Endothelial cell of umbilical vein (primary cell): Measurements from ENCODE around the gene MST1. TPM values are rescaled to one million over a fixed set of nuclear protein-coding genes. Genes with fewer than 3 reads are reported as not detected.

ENCODE experiments used
- BruUV-seq: library from RNA; stranded (reverse); fragments of 400-500 nt; replicated peaks from 2 replicates; lab custom pipeline; 2021; lab: Mats Ljungman, UMichigan
- CTCF ChIA-PET: fragments of 300-600, 350-600 bp; sonication (Branson Sonifier 250); formaldehyde crosslinking; loops from one replicate; lab custom pipeline; 2021; ENCODE audit warnings: antibody characterized with exemption, inconsistent platforms; lab: Charles Lee
- POLR2A ChIA-PET: fragments of 300-600, 350-600 bp; sonication (Branson Sonifier 250); formaldehyde crosslinking; loops from one replicate; lab custom pipeline; 2021; ENCODE audit warnings: antibody characterized with exemption, inconsistent platforms; lab: Charles Lee
- DNase-seq: peaks from one replicate; pipeline ENCODE4 v3.0.0-alpha.2; 2011; ENCODE audit warnings: low read depth, low spot score
- FAIRE-seq: peaks from 2 replicates; lab custom pipeline; 2011; peaks lifted over from hg19 to GRCh38; lab: Jason Lieb, UNC
- H2AFZ ChIP-seq: 2 replicates; pipeline ENCODE4 v1.6.0; 2012; ENCODE audit warnings: low read depth, low read length, control low read depth, inconsistent platforms
- H3K27ac ChIP-seq: 2 replicates; pipeline ENCODE4 v1.5.1; 2011; ENCODE audit warnings: low read depth, mild to moderate bottlenecking, control low read depth, low read length, moderate library complexity; ENCODE audit not compliant: insufficient read depth
- H3K27me3 ChIP-seq, 2 experiments: 2 replicates each; pipeline versions ENCODE4 v1.6.0 to v1.6.1; 2011; ENCODE audit warnings: low read length in 2 of 2, mixed read lengths in 1 of 2; ENCODE audit not compliant: control insufficient read depth in 2 of 2, insufficient read depth in 2 of 2
- H3K36me3 ChIP-seq, 2 experiments: 2 replicates in 1 of 2; 3 replicates in 1 of 2; pipeline ENCODE4 v1.5.1; 2011; ENCODE audit warnings: low read length in 2 of 2, mild to moderate bottlenecking in 1 of 2, moderate library complexity in 1 of 2; ENCODE audit not compliant: control insufficient read depth in 2 of 2, insufficient read depth in 2 of 2; ENCODE audit errors: extremely low read depth in 1 of 2
- H3K4me1 ChIP-seq: 3 replicates; pipeline ENCODE4 v1.5.1; 2011; ENCODE audit warnings: mild to moderate bottlenecking, low read length; ENCODE audit not compliant: control insufficient read depth, insufficient read depth; ENCODE audit errors: extremely low read depth
- H3K4me2 ChIP-seq: 2 replicates; pipeline ENCODE4 v1.6.1; 2011; ENCODE audit warnings: low read length, control low read depth, mixed read lengths; ENCODE audit not compliant: insufficient read depth
- H3K4me3 ChIP-seq, 3 experiments: fragments of 200-600 bp in 1 of 3; sonication (generic), shearing (Covaris generic) in 1 of 3; replicated peaks in 1 of 3; 2 replicates each; pipeline ENCODE4 v1.5.1; 2011 to 2016; ENCODE audit warnings: control low read depth in 3 of 3, low read length in 3 of 3, mild to moderate bottlenecking in 2 of 3, inconsistent platforms in 1 of 3, low read depth in 1 of 3, moderate library complexity in 1 of 3; ENCODE audit not compliant: insufficient read depth in 1 of 3
- H3K79me2 ChIP-seq: 2 replicates; pipeline ENCODE4 v1.6.0; 2012; ENCODE audit warnings: low read length, inconsistent platforms; ENCODE audit not compliant: control insufficient read depth, insufficient read depth
- H3K9ac ChIP-seq: replicated peaks from 2 replicates; pipeline ENCODE3; 2011; ENCODE audit warnings: low read length, control low read depth; ENCODE audit not compliant: insufficient read depth; ENCODE audit errors: extremely low read depth
- H3K9me1 ChIP-seq: replicated peaks from 3 replicates; pipeline ENCODE4 v1.6.0; 2011; ENCODE audit warnings: mild to moderate bottlenecking, low read length; ENCODE audit not compliant: control insufficient read depth, insufficient read depth; ENCODE audit errors: extremely low read depth
- H3K9me3 ChIP-seq: replicated peaks from 2 replicates; pipeline ENCODE4 v1.5.1; 2012; ENCODE audit warnings: low read length, inconsistent platforms; ENCODE audit not compliant: control insufficient read depth, insufficient read depth
- H4K20me1 ChIP-seq: replicated peaks from 2 replicates; pipeline ENCODE3; 2011; ENCODE audit warnings: mild to moderate bottlenecking, low read length; ENCODE audit not compliant: control insufficient read depth, insufficient read depth; ENCODE audit errors: extremely low read depth
- CTCF ChIP-seq, 2 donors: IDR thresholded peaks; 1 replicate in 1 of 2; 2 replicates in 1 of 2; pipeline ENCODE4 v1.5.1; 2011; ENCODE audit warnings: low read length in 2 of 2, mild to moderate bottlenecking in 2 of 2, moderate library complexity in 2 of 2, control low read depth in 1 of 2, inconsistent platforms in 1 of 2, low read depth in 1 of 2; ENCODE audit not compliant: insufficient read depth in 1 of 2; ENCODE audit errors: extremely low read depth in 1 of 2
- EZH2 ChIP-seq: IDR thresholded peaks from 2 replicates; pipeline ENCODE4 v1.6.1; 2012; ENCODE audit warnings: borderline replicate concordance, low read depth, mild to moderate bottlenecking, moderate library complexity, low read length, inconsistent platforms; ENCODE audit not compliant: severe bottlenecking
- FOS ChIP-seq: IDR thresholded peaks from 2 replicates; pipeline ENCODE4 v1.6.1; 2011; ENCODE audit warnings: mild to moderate bottlenecking, low read length, moderate library complexity, borderline replicate concordance; ENCODE audit not compliant: insufficient read depth
- GATA2 ChIP-seq: IDR thresholded peaks from 2 replicates; pipeline ENCODE4 v1.7.0; 2011; ENCODE audit warnings: low read depth, mild to moderate bottlenecking, moderate library complexity, mixed read lengths, low read length; ENCODE audit not compliant: insufficient read length, insufficient read depth
- JUN ChIP-seq: IDR thresholded peaks from 2 replicates; pipeline ENCODE4 v1.6.1; 2011; ENCODE audit warnings: borderline replicate concordance, low read depth; ENCODE audit not compliant: insufficient read length, insufficient read depth
- MYC ChIP-seq: IDR thresholded peaks from one replicate; pipeline ENCODE4 v1.6.1; 2011; ENCODE audit warnings: mild to moderate bottlenecking, low read depth, low read length
- POLR2A ChIP-seq: IDR thresholded peaks from 2 replicates; pipeline ENCODE4 v1.6.1; 2012; ENCODE audit warnings: low read depth, mild to moderate bottlenecking, control low read depth, low read length
- POLR2AphosphoS5 ChIP-seq: IDR thresholded peaks from 2 replicates; pipeline ENCODE4 v1.6.1; 2012; ENCODE audit warnings: low read depth, mild to moderate bottlenecking, control low read depth, low read length, moderate library complexity; ENCODE audit not compliant: insufficient read depth
- dilution Hi-C: fragments of 300-500 bp; cut with MboI; formaldehyde crosslinking; loops from one replicate; pipeline ENCODE4 v1.15.0; 2019; ENCODE audit warnings: low sequenced_read_pairs; ENCODE audit not compliant: extremely low pct_ligation_motif_present
- intact Hi-C: fragments of 100-400 bp; cut with micrococcal nuclease; formaldehyde crosslinking; loops from one replicate; pipeline ENCODE4 v1.10.0; 2022
- polyA plus RNA-seq, 4 experiments: library from polyadenylated mRNA; depleted of rRNA in 3 of 4; stranded (reverse) in 3 of 4; unstranded in 1 of 4; fragments of >200 nt; gene quantifications; 2 replicates each; pipeline versions ENCODE4 v1.2.1 to v1.2.3, GENCODE V29; 2011 to 2012; ENCODE audit warnings: missing spikeins in 1 of 4
- total RNA-seq: library from RNA; stranded (reverse); gene quantifications from 2 replicates; pipeline ENCODE4 v1.2.3, GENCODE V29; 2021
- TF ChIP-seq, protein P1 (sequence below): IDR thresholded peaks from 2 replicates; pipeline ENCODE4 v1.6.1; 2011; ENCODE audit not compliant: insufficient read depth, insufficient read length

The MST1 gene
- total and polyA plus RNA-seq, 2 donors (not counting 3 experiments of a cell fraction or from before 2014, with no cell fraction given) = 6.1 to 17.5 TPM

GRCh38 chr3:49700453-49701128 is 11.3 kb upstream of the MST1 start:
- DNase-seq = no peak
- H3K4me1 ChIP-seq = peaks cover 5% of the 10 kb centered on the region
- FAIRE-seq = no peak
- no peak overlapping the region for H3K27ac ChIP-seq
- no peaks in the 10 kb centered on the region for H3K79me2 ChIP-seq
- H3K9me1 ChIP-seq = no peaks in the 10 kb centered on the region
- no TSS peak for BruUV-seq
- H3K4me3 ChIP-seq = no peak overlapping the region
- peaks cover 0 to 34% of the 10 kb centered on the region in 2 experiments for H3K36me3 ChIP-seq
- no peak overlapping the region for H3K4me2 ChIP-seq
- TF ChIP-seq POLR2A (no peak), CTCF (IDR thresholded peaks at IDR 0.05; ENCODE audit: extremely low read depth in 1 of 2, insufficient read depth in 1 of 2, low read depth in 1 of 2, low read length in 2 of 2) (peak in 1 of 2 donors; percentile 6)
- ChIA-PET POLR2A (no interaction called here), CTCF (interaction anchor here (0.5 to 3.8 kb wide), 21 partner anchors 8 to 390 kb away, joined by 3 to 27 read pairs (median 3); partner anchors contain the start of genes AMIGO3, MON1A and RBM6)
- H3K9me3 ChIP-seq = no peaks in the 10 kb centered on the region
- intact Hi-C loops = loop anchor here (5.0 kb wide), 1 partner anchor 102 kb away; the partner anchor contains the start of gene INKA1
- H4K20me1 ChIP-seq = no peaks in the 10 kb centered on the region
- dilution Hi-C loops = no loop called here
- H3K9ac ChIP-seq = no peak overlapping the region
- no peaks in the 10 kb centered on the region for H3K27me3 ChIP-seq
- H2AFZ ChIP-seq = no peak overlapping the region

DNA sequence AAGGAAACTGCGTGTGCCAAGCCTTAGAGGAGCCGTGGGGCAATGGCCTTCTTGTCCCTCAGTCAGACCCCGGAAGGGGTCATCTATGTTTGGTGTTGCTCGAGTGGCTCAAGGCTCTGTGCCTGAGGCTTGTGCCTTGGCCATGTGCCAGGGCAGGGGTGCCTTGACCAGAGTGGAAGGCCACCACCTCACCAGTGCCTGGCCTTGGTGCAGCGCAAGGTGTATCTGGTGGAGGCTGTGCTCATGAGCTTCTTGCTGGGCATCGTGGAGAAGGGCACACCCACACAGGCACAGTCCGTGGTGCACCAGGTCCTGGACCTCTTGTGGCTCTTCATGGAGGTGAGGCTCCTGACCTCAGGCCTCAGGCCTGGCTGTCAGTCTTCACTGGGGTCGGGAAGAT is 10.7 kb upstream of the MST1 start:
- DNase-seq = no peak
- no peak overlapping the region for H3K9ac ChIP-seq
- peaks cover 0 to 33% of the 10 kb centered on the region in 2 experiments for H3K36me3 ChIP-seq
- no peaks in the 10 kb centered on the region for H4K20me1 ChIP-seq
- no peaks in the 10 kb centered on the region for H3K9me3 ChIP-seq
- no TSS peak for BruUV-seq
- H3K9me1 ChIP-seq = no peaks in the 10 kb centered on the region
- CTCF ChIA-PET = interaction anchor here (1.5 kb wide), 1 partner anchor 48 kb away, joined by 4 read pairs; no protein-coding TSS in a partner anchor
- H3K27ac ChIP-seq = no peak overlapping the region
- H3K4me1 ChIP-seq = peaks cover 5% of the 10 kb centered on the region
- H3K4me2 ChIP-seq = no peak overlapping the region
- no peak for FAIRE-seq
- POLR2A ChIA-PET = no interaction called here
- H3K27me3 ChIP-seq = no peaks in the 10 kb centered on the region
- dilution Hi-C loops = no loop called here
- TF ChIP-seq FOS (no peak), POLR2A (no peak), EZH2 (no peak), GATA2 (no peak), MYC (no peak), JUN (no peak), POLR2AphosphoS5 (no peak), CTCF (IDR thresholded peaks at IDR 0.05; ENCODE audit: extremely low read depth in 1 of 2, insufficient read depth in 1 of 2, low read depth in 1 of 2, low read length in 2 of 2) (no peak)
- TF ChIP-seq, protein P1, sequence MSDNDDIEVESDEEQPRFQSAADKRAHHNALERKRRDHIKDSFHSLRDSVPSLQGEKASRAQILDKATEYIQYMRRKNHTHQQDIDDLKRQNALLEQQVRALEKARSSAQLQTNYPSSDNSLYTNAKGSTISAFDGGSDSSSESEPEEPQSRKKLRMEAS = no peak
- intact Hi-C loops = loop anchor here (5.0 kb wide), 1 partner anchor 102 kb away; the partner anchor contains the start of gene INKA1
- no peaks in the 10 kb centered on the region for H3K79me2 ChIP-seq
- no peak overlapping the region for H3K4me3 ChIP-seq
- no peak overlapping the region for H2AFZ ChIP-seq
